Liver (tissue), 9 donors: ENCODE measurements around the gene C6orf132. TPM values are rescaled to one million over a fixed set of nuclear protein-coding genes. Genes with fewer than 3 reads are reported as not detected.

Experiments
- DNase-seq: peaks from one replicate; pipeline ENCODE4 v3.0.0-alpha.2; 2017; ENCODE audit warnings: low spot score
- H3K27ac ChIP-seq, 2 donors: one replicate each; pipeline ENCODE4 v1.7.0; 2013; ENCODE audit warnings: inconsistent platforms in 2 of 2, low read length in 2 of 2, control low read depth in 1 of 2, low read depth in 1 of 2, mild to moderate bottlenecking in 1 of 2
- H3K27me3 ChIP-seq, 4 donors: one replicate each; pipeline versions ENCODE4 v1.6.1 to v1.7.0; 2013; ENCODE audit warnings: low read length in 3 of 4, inconsistent platforms in 1 of 4, mild to moderate bottlenecking in 1 of 4, moderate library complexity in 1 of 4; ENCODE audit not compliant: control insufficient read depth in 4 of 4, insufficient read depth in 4 of 4
- H3K36me3 ChIP-seq, 4 donors: one replicate each; pipeline versions ENCODE4 v1.6.1 to v1.7.0; 2013; ENCODE audit warnings: low read length in 3 of 4, mild to moderate bottlenecking in 3 of 4, low read depth in 1 of 4, moderate library complexity in 1 of 4; ENCODE audit not compliant: control insufficient read depth in 4 of 4, insufficient read depth in 3 of 4
- H3K4me1 ChIP-seq, 4 donors: one replicate each; pipeline versions ENCODE4 v1.6.1 to v1.7.0; 2013; ENCODE audit warnings: low read length in 3 of 4, mild to moderate bottlenecking in 3 of 4, moderate library complexity in 1 of 4; ENCODE audit not compliant: control insufficient read depth in 4 of 4, insufficient read depth in 4 of 4
- H3K4me3 ChIP-seq, 3 donors: one replicate each; pipeline versions ENCODE4 v1.6.1 to v1.7.0; 2013; ENCODE audit warnings: low read length in 3 of 3, control low read depth in 1 of 3, low read depth in 1 of 3, mild to moderate bottlenecking in 1 of 3
- H3K9ac ChIP-seq, 2 donors: one replicate each; pipeline ENCODE4 v1.7.0; 2013; ENCODE audit warnings: low read length in 2 of 2, mild to moderate bottlenecking in 2 of 2, moderate library complexity in 2 of 2, control low read depth in 1 of 2, low read depth in 1 of 2
- H3K9me3 ChIP-seq, 4 donors: one replicate each; pipeline versions ENCODE4 v1.6.1 to v1.7.0; 2013; ENCODE audit warnings: low read length in 3 of 4; ENCODE audit not compliant: control insufficient read depth in 4 of 4
- EGR1 ChIP-seq, 2 donors: IDR thresholded peaks; 2 replicates each; pipeline ENCODE4 v1.6.1; 2016 to 2018; ENCODE audit warnings: antibody characterized with exemption in 2 of 2, low read depth in 2 of 2
- FOXA1 ChIP-seq: IDR thresholded peaks from 2 replicates; pipeline ENCODE4 v1.6.1; 2016; ENCODE audit warnings: antibody characterized with exemption
- FOXA2 ChIP-seq: IDR thresholded peaks from 2 replicates; pipeline ENCODE4 v1.6.1; 2016; ENCODE audit warnings: antibody characterized with exemption
- GABPA ChIP-seq, 2 donors: IDR thresholded peaks in 1 of 2; conservative IDR thresholded peaks in 1 of 2; 2 replicates each; pipeline ENCODE4 v1.6.1; 2016; ENCODE audit warnings: antibody characterized with exemption in 2 of 2, mild to moderate bottlenecking in 1 of 2, moderate library complexity in 1 of 2
- HNF4A ChIP-seq, 2 donors: conservative IDR thresholded peaks; 2 replicates each; pipeline ENCODE4 v1.6.1; 2016; ENCODE audit warnings: antibody characterized with exemption in 2 of 2, mild to moderate bottlenecking in 2 of 2
- HNF4G ChIP-seq: IDR thresholded peaks from 2 replicates; pipeline ENCODE4 v1.6.1; 2016; ENCODE audit warnings: antibody characterized with exemption
- JUND ChIP-seq, 2 donors: IDR thresholded peaks; 2 replicates each; pipeline ENCODE4 v1.6.1; 2016; ENCODE audit warnings: antibody characterized with exemption in 2 of 2
- NR2F2 ChIP-seq: IDR thresholded peaks from 2 replicates; pipeline ENCODE4 v1.6.1; 2016; ENCODE audit warnings: antibody characterized with exemption
- RAD21 ChIP-seq, 2 donors: IDR thresholded peaks; 2 replicates each; pipeline ENCODE4 v1.6.1; 2016; ENCODE audit warnings: antibody characterized with exemption in 2 of 2, mild to moderate bottlenecking in 2 of 2
- RXRA ChIP-seq, 2 donors: IDR thresholded peaks; 2 replicates each; pipeline ENCODE4 v1.6.1; 2017 to 2018; ENCODE audit warnings: antibody characterized with exemption in 2 of 2, mild to moderate bottlenecking in 1 of 2
- SP1 ChIP-seq: IDR thresholded peaks from 2 replicates; pipeline ENCODE4 v1.6.1; 2018; ENCODE audit warnings: antibody characterized with exemption, mild to moderate bottlenecking
- TAF1 ChIP-seq: conservative IDR thresholded peaks from 2 replicates; pipeline ENCODE4 v1.6.1; 2016; ENCODE audit warnings: antibody characterized with exemption, mild to moderate bottlenecking
- WGBS: extraction: QIAGEN DNeasy Blood & Tissue Kit; methylation state at CpG from one replicate; pipeline ENCODE4 v1.1.7; 2013; 5-methylcytosine and 5-hydroxymethylcytosine counted together
- polyA plus RNA-seq, 2 donors: library from polyadenylated mRNA; stranded (reverse) in 1 of 2; unstranded in 1 of 2; fragments of 200-250 nt in 1 of 2; fragments of >200 nt in 1 of 2; fragmentation: Nextera tagmentation in 1 of 2; extraction: Ambion mirVana in 1 of 2; gene quantifications; one replicate each; pipeline versions ENCODE4 v1.2.1 to v1.2.3, GENCODE V29; 2013 to 2015
- total RNA-seq, 2 donors: library from RNA; depleted of rRNA; stranded (reverse); fragments of >200 nt; gene quantifications; one replicate each; pipeline ENCODE4 v1.2.3, GENCODE V29; 2014
- TF ChIP-seq, protein P1 (sequence below): IDR thresholded peaks from 2 replicates; pipeline ENCODE4 v1.6.1; 2016; ENCODE audit warnings: antibody characterized with exemption
- TF ChIP-seq, protein P2 (sequence below): IDR thresholded peaks from 2 replicates; pipeline ENCODE4 v1.6.1; 2016; ENCODE audit warnings: antibody characterized with exemption, mild to moderate bottlenecking
- TF ChIP-seq, protein P3 (sequence below): fragments of 150-350 bp; IDR thresholded peaks from 2 replicates; pipeline ENCODE4 v1.5.1; 2017; ENCODE audit warnings: improper control_type of control experiment, low read depth, low read length; ENCODE audit not compliant: missing input control
- TF ChIP-seq, protein P4 (sequence below): IDR thresholded peaks from 2 replicates; pipeline ENCODE4 v1.6.1; 2016; ENCODE audit warnings: antibody characterized with exemption
- TF ChIP-seq, protein P5 (sequence below): IDR thresholded peaks from 2 replicates; pipeline ENCODE4 v1.6.1; 2016; ENCODE audit warnings: antibody characterized with exemption
- donor health status: healthy.
- donor health status: healthy.
- donor health status: healthy.
- donor health status: healthy.
- donor health status: healthy.

C6orf132 gene
- total and polyA plus RNA-seq, 4 donors: 0.07 to 0.25 (median 0.24) TPM; not detected in 1

- Histone ChIP-seq H3K4me1 (no peaks in the 10 kb centered on the region), H3K27me3 (no peaks in the 10 kb centered on the region), H3K36me3 (no peaks in the 10 kb centered on the region), H3K4me3 (no peak overlapping the region), H3K9ac (no peak overlapping the region), H3K9me3 (no peaks in the 10 kb centered on the region), H3K27ac (no peak overlapping the region)
- 93% methylated on average over 4 of the region's 4 CpGs for WGBS
- TF ChIP-seq EGR1 (IDR thresholded peaks at IDR 0.05; ENCODE audit: low read depth in 2 of 2) (no peak), RAD21 (IDR thresholded peaks at IDR 0.05) (no peak), FOXA1 (no peak), TAF1 (no peak), HNF4G (no peak), NR2F2 (no peak), HNF4A (conservative IDR thresholded peaks at IDR 0.05) (no peak), JUND (IDR thresholded peaks at IDR 0.05) (no peak), SP1 (no peak), FOXA2 (no peak), RXRA (IDR thresholded peaks at IDR 0.05) (no peak), GABPA (IDR thresholded peaks at IDR 0.05 in 1 of 2, conservative IDR thresholded peaks at IDR 0.05 in 1 of 2) (no peak)
- TF ChIP-seq, protein P1, sequence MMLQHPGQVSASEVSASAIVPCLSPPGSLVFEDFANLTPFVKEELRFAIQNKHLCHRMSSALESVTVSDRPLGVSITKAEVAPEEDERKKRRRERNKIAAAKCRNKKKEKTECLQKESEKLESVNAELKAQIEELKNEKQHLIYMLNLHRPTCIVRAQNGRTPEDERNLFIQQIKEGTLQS: no peak
- TF ChIP-seq, protein P2, sequence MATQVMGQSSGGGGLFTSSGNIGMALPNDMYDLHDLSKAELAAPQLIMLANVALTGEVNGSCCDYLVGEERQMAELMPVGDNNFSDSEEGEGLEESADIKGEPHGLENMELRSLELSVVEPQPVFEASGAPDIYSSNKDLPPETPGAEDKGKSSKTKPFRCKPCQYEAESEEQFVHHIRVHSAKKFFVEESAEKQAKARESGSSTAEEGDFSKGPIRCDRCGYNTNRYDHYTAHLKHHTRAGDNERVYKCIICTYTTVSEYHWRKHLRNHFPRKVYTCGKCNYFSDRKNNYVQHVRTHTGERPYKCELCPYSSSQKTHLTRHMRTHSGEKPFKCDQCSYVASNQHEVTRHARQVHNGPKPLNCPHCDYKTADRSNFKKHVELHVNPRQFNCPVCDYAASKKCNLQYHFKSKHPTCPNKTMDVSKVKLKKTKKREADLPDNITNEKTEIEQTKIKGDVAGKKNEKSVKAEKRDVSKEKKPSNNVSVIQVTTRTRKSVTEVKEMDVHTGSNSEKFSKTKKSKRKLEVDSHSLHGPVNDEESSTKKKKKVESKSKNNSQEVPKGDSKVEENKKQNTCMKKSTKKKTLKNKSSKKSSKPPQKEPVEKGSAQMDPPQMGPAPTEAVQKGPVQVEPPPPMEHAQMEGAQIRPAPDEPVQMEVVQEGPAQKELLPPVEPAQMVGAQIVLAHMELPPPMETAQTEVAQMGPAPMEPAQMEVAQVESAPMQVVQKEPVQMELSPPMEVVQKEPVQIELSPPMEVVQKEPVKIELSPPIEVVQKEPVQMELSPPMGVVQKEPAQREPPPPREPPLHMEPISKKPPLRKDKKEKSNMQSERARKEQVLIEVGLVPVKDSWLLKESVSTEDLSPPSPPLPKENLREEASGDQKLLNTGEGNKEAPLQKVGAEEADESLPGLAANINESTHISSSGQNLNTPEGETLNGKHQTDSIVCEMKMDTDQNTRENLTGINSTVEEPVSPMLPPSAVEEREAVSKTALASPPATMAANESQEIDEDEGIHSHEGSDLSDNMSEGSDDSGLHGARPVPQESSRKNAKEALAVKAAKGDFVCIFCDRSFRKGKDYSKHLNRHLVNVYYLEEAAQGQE: no peak
- TF ChIP-seq, protein P3, sequence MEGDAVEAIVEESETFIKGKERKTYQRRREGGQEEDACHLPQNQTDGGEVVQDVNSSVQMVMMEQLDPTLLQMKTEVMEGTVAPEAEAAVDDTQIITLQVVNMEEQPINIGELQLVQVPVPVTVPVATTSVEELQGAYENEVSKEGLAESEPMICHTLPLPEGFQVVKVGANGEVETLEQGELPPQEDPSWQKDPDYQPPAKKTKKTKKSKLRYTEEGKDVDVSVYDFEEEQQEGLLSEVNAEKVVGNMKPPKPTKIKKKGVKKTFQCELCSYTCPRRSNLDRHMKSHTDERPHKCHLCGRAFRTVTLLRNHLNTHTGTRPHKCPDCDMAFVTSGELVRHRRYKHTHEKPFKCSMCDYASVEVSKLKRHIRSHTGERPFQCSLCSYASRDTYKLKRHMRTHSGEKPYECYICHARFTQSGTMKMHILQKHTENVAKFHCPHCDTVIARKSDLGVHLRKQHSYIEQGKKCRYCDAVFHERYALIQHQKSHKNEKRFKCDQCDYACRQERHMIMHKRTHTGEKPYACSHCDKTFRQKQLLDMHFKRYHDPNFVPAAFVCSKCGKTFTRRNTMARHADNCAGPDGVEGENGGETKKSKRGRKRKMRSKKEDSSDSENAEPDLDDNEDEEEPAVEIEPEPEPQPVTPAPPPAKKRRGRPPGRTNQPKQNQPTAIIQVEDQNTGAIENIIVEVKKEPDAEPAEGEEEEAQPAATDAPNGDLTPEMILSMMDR: no peak
- TF ChIP-seq, protein P4, sequence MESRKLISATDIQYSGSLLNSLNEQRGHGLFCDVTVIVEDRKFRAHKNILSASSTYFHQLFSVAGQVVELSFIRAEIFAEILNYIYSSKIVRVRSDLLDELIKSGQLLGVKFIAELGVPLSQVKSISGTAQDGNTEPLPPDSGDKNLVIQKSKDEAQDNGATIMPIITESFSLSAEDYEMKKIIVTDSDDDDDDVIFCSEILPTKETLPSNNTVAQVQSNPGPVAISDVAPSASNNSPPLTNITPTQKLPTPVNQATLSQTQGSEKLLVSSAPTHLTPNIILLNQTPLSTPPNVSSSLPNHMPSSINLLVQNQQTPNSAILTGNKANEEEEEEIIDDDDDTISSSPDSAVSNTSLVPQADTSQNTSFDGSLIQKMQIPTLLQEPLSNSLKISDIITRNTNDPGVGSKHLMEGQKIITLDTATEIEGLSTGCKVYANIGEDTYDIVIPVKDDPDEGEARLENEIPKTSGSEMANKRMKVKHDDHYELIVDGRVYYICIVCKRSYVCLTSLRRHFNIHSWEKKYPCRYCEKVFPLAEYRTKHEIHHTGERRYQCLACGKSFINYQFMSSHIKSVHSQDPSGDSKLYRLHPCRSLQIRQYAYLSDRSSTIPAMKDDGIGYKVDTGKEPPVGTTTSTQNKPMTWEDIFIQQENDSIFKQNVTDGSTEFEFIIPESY: no peak
- TF ChIP-seq, protein P5, sequence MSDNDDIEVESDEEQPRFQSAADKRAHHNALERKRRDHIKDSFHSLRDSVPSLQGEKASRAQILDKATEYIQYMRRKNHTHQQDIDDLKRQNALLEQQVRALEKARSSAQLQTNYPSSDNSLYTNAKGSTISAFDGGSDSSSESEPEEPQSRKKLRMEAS: no peak
- DNase-seq: no peak
Observed at GRCh38 chr6:42184475-42184874, 42.1 kb upstream of the C6orf132 start.

- Histone ChIP-seq H3K27me3 (no peaks in the 10 kb centered on the region), H3K4me1 (no peaks in the 10 kb centered on the region), H3K4me3 (no peak overlapping the region), H3K27ac (no peak overlapping the region), H3K9me3 (no peaks in the 10 kb centered on the region), H3K36me3 (no peaks in the 10 kb centered on the region), H3K9ac (no peak overlapping the region)
- TF ChIP-seq JUND (IDR thresholded peaks at IDR 0.05): no peak
- WGBS: 82% methylated on average over 5 of the region's 5 CpGs
- no peak for DNase-seq
Observed at GRCh38 chr6:42182101-42182500, 39.7 kb upstream of the C6orf132 start.
